HepG2 (cell line): ENCODE measurements around the gene EVI5. TPM values are rescaled to one million over a fixed set of nuclear protein-coding genes. Genes with fewer than 3 reads are reported as not detected.
A peak's percentile ranks its signal among the peaks of the same experiment; 100 is the strongest.

Experiments
- ATF2 ChIP-seq: sonication (generic); formaldehyde crosslinking; IDR thresholded peaks from 2 replicates; pipeline ENCODE4 v1.4.0; 2020; ENCODE audit warnings: missing genetic modification reagents
- CAMTA2 ChIP-seq: sonication (generic); formaldehyde crosslinking; IDR thresholded peaks from 2 replicates; pipeline ENCODE4 v1.4.0; 2020; ENCODE audit warnings: mild to moderate bottlenecking, missing genetic modification reagents, borderline replicate concordance
- ETV6 ChIP-seq: sonication (generic); formaldehyde crosslinking; conservative IDR thresholded peaks from 2 replicates; pipeline ENCODE4 v1.4.0; 2020; ENCODE audit warnings: missing genetic modification reagents
- FLYWCH1 ChIP-seq: sonication (generic); formaldehyde crosslinking; IDR thresholded peaks from 2 replicates; pipeline ENCODE4 v1.8.1; 2023; ENCODE audit warnings: mild to moderate bottlenecking, missing genetic modification reagents
- GATAD2A ChIP-seq: IDR thresholded peaks from 2 replicates; pipeline ENCODE4 v1.6.1; 2016
- GTF3A ChIP-seq: sonication (generic); formaldehyde crosslinking; conservative IDR thresholded peaks from 2 replicates; pipeline ENCODE4 v1.4.0; 2020; ENCODE audit warnings: mild to moderate bottlenecking, missing genetic modification reagents
- HNF1A ChIP-seq, 2 experiments: sonication (generic) in 1 of 2; formaldehyde crosslinking in 1 of 2; IDR thresholded peaks; 2 replicates each; pipeline versions ENCODE4 v1.4.0 to v1.6.1; 2016 to 2020; ENCODE audit warnings: borderline replicate concordance in 1 of 2, low read depth in 1 of 2, mild to moderate bottlenecking in 1 of 2, missing genetic modification reagents in 1 of 2
- KLF13 ChIP-seq: sonication (generic); formaldehyde crosslinking; IDR thresholded peaks from 2 replicates; pipeline ENCODE4 v1.4.0; 2020; ENCODE audit warnings: mild to moderate bottlenecking, missing genetic modification reagents
- MNT ChIP-seq: fragments of 450-650 bp; IDR thresholded peaks from 2 replicates; pipeline ENCODE4 v1.6.1; 2016
- POLR2AphosphoS2 ChIP-seq: IDR thresholded peaks from 2 replicates; pipeline ENCODE4 v1.6.1; 2011; ENCODE audit warnings: low read depth, low read length, improper control_type of control experiment
- PRMT3 ChIP-seq: sonication (generic); formaldehyde crosslinking; IDR thresholded peaks from 2 replicates; pipeline ENCODE4 v1.8.1; 2022; ENCODE audit warnings: low read depth, mild to moderate bottlenecking, moderate library complexity, missing genetic modification reagents, borderline replicate concordance
- RCOR2 ChIP-seq: IDR thresholded peaks from 2 replicates; pipeline ENCODE4 v1.6.1; 2016; ENCODE audit warnings: missing biosample characterization, missing genetic modification reagents
- ZNF512B ChIP-seq: sonication (generic); formaldehyde crosslinking; IDR thresholded peaks from 2 replicates; pipeline ENCODE4 v1.5.1; 2020; ENCODE audit warnings: missing genetic modification reagents, mild to moderate bottlenecking, borderline replicate concordance
- ZNF552 ChIP-seq: sonication (generic); formaldehyde crosslinking; IDR thresholded peaks from 2 replicates; pipeline ENCODE4 v1.9.0; 2022; ENCODE audit warnings: missing genetic modification reagents, mild to moderate bottlenecking, borderline replicate concordance
- ZNF672 ChIP-seq: sonication (generic); formaldehyde crosslinking; IDR thresholded peaks from 2 replicates; pipeline ENCODE4 v1.8.1; 2022; ENCODE audit warnings: missing genetic modification reagents
- ZNF704 ChIP-seq: sonication (generic); formaldehyde crosslinking; IDR thresholded peaks from 2 replicates; pipeline ENCODE4 v1.8.1; 2023; ENCODE audit warnings: mild to moderate bottlenecking, inconsistent platforms, moderate library complexity, missing genetic modification reagents, borderline replicate concordance
- polyA plus RNA-seq, 8 experiments: library from polyadenylated mRNA; depleted of rRNA in 3 of 8; stranded (reverse) in 7 of 8; unstranded in 1 of 8; fragments of >200 nt; fragmentation: Illumina TruSeq in 4 of 8; extraction: Trizol in 4 of 8; gene quantifications; 2 replicates each; pipeline versions ENCODE4 v1.2.1 to v1.2.3, GENCODE V29; 2011 to 2016; ENCODE audit warnings: low read depth in 4 of 8, missing spikeins in 1 of 8, mixed read lengths in 1 of 8; ENCODE audit not compliant: insufficient read depth in 1 of 8
- total RNA-seq, 5 experiments: library from RNA; depleted of rRNA; stranded (reverse); fragments of >200 nt; fragmentation: Illumina TruSeq; extraction: Trizol; gene quantifications; 2 replicates each; pipeline ENCODE4 v1.2.3, GENCODE V29; 2016; ENCODE audit warnings: low read depth in 1 of 5

Gene EVI5
- total and polyA plus RNA-seq, 2 of the 13 experiments (the other 11 are each of a cell fraction or from before 2014, with no cell fraction given): 4.0 to 12.6 TPM

- TF ChIP-seq CAMTA2 (CRISPR knock-in tag): peak; percentile 99
- peak; percentile 98 for TF ChIP-seq KLF13 (CRISPR knock-in tag)
- TF ChIP-seq ZNF704 (CRISPR knock-in tag): peak; percentile 84
- peak; percentile 52; the same call in 1 of the 2 replicates for TF ChIP-seq ZNF552
- 0 out of 2 replicates have a peak, but pooled peaks have one; percentile 14 for TF ChIP-seq MNT
- TF ChIP-seq POLR2AphosphoS2: peak; percentile 98
- TF ChIP-seq ZNF672 (CRISPR knock-in tag): 0 out of 2 replicates have a peak, but pooled peaks have one; percentile 71
- TF ChIP-seq RCOR2 (CRISPR knock-in tag): 0 out of 2 replicates have a peak, but pooled peaks have one; percentile 15
- peak; percentile 79; the same call in 1 of the 2 replicates for TF ChIP-seq PRMT3 (CRISPR knock-in tag)
- TF ChIP-seq ATF2 (CRISPR knock-in tag): peak; percentile 91
- TF ChIP-seq GATAD2A (CRISPR knock-in tag): peak; percentile 86
- TF ChIP-seq ETV6 (CRISPR knock-in tag): peak; percentile 64; the same call in 1 of the 2 replicates
- TF ChIP-seq GTF3A (CRISPR knock-in tag): no peak; the same call in 1 of the 2 replicates
- no peak for TF ChIP-seq FLYWCH1 (CRISPR knock-in tag)
- TF ChIP-seq ZNF512B (CRISPR knock-in tag): no peak
- TF ChIP-seq HNF1A (IDR thresholded peaks at IDR 0.05; ENCODE audit: low read depth): peak; percentile 60
- peak; percentile 84; the same call in 1 of the 2 replicates for TF ChIP-seq HNF1A (CRISPR knock-in tag; IDR thresholded peaks at IDR 0.05; ENCODE audit: borderline replicate concordance)
Measured at GRCh38 chr1:92831762-92832536, 47.0 kb upstream of the EVI5 start, which contains the start of gene RPL5 (continued).
